ENCODE results near the gene ZNF792. TPM values are rescaled to one million over a fixed set of nuclear protein-coding genes. Genes with fewer than 3 reads are reported as not detected.

Gene ZNF792
- polyA plus RNA-seq (2013), result 2.0 and 2.1 TPM in 2 replicates

DNA sequence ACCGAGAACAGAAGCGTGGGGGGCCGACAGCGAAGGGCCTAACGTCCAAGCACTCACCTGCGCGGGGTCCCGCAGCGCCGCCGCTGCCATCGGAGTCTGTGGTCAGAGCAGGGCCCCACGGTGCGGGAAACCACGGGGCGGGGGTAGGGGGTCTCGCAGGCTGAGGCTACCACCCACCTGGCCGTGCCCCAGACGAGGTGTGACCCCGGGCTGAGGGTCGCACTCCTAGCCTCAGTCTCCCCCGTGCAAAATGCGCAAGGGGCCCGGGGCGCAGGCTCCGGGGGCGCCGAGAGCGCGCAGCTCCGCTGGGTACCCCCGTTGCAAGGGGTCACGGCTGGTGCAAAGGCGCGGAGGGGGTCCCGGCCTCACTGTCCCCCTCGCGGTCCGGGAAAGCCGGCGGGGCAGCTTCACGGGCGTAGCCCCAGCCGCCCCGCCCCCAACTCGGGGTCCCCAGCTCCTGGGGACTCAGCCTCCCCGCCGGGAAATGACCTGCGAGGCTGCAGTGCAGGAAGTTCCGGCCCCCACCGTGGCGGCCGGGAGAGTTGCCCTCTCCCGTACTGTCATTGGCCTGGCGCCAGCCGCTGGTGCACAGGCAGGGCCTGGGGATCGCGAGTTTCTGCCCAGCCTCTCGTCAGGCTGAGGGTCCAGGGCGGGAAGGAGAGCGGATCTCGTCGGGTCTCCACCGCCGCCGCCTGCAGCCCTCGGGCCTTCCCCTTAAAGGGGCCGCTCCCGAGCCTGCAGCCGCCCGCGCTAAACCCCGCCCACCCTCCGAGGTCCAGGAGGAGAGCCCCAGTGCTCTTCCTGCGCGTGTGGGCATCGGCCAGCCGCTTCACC is at the start of gene ZNF792:
Gene ZNF792, minus strand, starts transcription at position 657 of the 834 bp plus-strand sequence. Its CDS starts 567 bp downstream, at position 90.
- peak within 1 kb of the TSS; percentile 72 for H3K4me2 ChIP-seq (ENCODE audit: low read length)
- H4K12ac ChIP-seq (ENCODE audit: low read depth, low read length), result peak within 1 kb of the TSS; percentile 67
- peak within 1 kb of the TSS; percentile 19 for H3K27ac ChIP-seq (ENCODE audit: low read depth, low read length)
- H4K8ac ChIP-seq (ENCODE audit: low read depth, low read length), result peak within 1 kb of the TSS; percentile 82
- peaks cover 23% of the 10 kb centered on the region for H3K9me3 ChIP-seq (ENCODE audit: insufficient read depth, low read depth, low read length)
- H2AK5ac ChIP-seq (ENCODE audit: low read length), result no peak within 1 kb of the TSS
- H3K9ac ChIP-seq (ENCODE audit: low read length), result peak within 1 kb of the TSS; percentile 76
- H3K18ac ChIP-seq (ENCODE audit: low read length), result peak within 1 kb of the TSS; percentile 92
- H3K79me2 ChIP-seq (ENCODE audit: control insufficient read depth, insufficient read depth, low read length, poor library complexity), result peaks cover 3% of the 10 kb centered on the region
- peak within 1 kb of the TSS; percentile 52 for H4K91ac ChIP-seq (ENCODE audit: low read depth, low read length)
- H3K4ac ChIP-seq (ENCODE audit: low read depth, low read length), result peak within 1 kb of the TSS; percentile 24
- H3K14ac ChIP-seq (ENCODE audit: low read length), result peak within 1 kb of the TSS; percentile 63
- H3K4me1 ChIP-seq (ENCODE audit: control insufficient read depth in 1 of 2, insufficient read depth in 2 of 2, low read length in 2 of 2), result peaks cover 11 to 13% of the 10 kb centered on the region in 2 experiments
- H3K23ac ChIP-seq (ENCODE audit: low read length), result no peak within 1 kb of the TSS
- no CpG with 5 or more reads among the region's 78 CpGs for WGBS (ENCODE audit: extremely low coverage, insufficient coverage, insufficient read length)
- H3K4me3 ChIP-seq (ENCODE audit: low read depth, low read length), result peak within 1 kb of the TSS; percentile 79
- peak within 1 kb of the TSS; percentile 46 for H2BK12ac ChIP-seq (ENCODE audit: low read length)
- H2BK120ac ChIP-seq (ENCODE audit: insufficient read depth, low read length, poor library complexity), result peak within 1 kb of the TSS; percentile 34
- DNase-seq, result peak in 1 of 2 donors; percentile 13
- peak within 1 kb of the TSS; percentile 79 for H2AFZ ChIP-seq (ENCODE audit: insufficient read depth, low read length, poor library complexity)
- H3K79me1 ChIP-seq (ENCODE audit: low read length), result peaks cover 7% of the 10 kb centered on the region
- H3K36me3 ChIP-seq (ENCODE audit: control insufficient read depth in 1 of 2, insufficient read depth in 2 of 2, low read length in 2 of 2), result peaks cover 10 to 20% of the 10 kb centered on the region in 2 experiments
- no peak within 1 kb of the TSS for H2BK5ac ChIP-seq (ENCODE audit: low read depth, low read length, poor library complexity)
- no peaks in the 10 kb centered on the region for H3K27me3 ChIP-seq (ENCODE audit: insufficient read depth, low read length)

DNA sequence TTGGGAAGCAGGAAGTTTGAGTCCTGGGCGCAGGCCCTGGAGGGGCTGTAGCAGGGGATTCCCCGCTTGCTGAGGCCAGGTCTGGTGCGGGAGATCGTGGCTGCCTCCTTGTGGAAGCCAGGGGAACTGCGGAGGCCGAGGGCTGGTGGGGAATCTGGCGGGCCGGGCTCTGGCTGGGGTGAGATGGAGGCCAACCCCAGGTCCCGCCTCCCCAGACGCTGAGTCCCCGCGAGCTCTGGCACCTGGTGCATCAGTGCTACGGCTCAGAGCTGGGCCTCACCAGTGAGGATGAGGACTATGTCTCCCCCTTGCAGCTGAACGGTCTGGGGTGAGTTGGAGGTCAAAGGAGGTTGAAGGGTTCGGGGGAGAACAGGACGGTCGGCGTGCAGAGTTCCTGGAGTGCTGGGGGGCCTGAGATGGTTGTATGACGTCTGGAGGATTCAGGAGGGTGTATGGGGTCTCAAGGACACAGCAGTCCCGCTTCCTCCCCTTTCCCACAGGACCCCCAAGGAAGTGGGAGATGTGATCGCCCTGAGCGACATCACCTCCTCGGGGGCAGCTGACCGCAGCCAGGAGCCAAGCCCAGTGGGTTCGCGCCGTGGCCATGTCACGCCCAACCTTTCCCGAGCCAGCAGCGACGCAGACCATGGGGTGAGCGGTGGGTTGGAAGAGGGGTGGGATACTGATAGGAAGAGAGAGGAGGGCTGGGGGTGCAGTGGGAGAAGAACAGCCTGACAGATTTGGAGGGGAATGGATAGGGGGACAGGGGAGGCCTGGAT is 49.2 kb upstream of the ZNF792 start:
- Histone ChIP-seq H3K23ac (ENCODE audit: low read length) (no peak overlapping the region), H3K18ac (ENCODE audit: low read length) (no peak overlapping the region), H2BK5ac (ENCODE audit: low read depth, low read length, poor library complexity) (no peak overlapping the region), H3K9ac (ENCODE audit: low read length) (no peak overlapping the region), H4K12ac (ENCODE audit: low read depth, low read length) (no peak overlapping the region), H3K4me2 (ENCODE audit: low read length) (no peak overlapping the region), H3K27me3 (ENCODE audit: insufficient read depth, low read length) (no peaks in the 10 kb centered on the region), H3K36me3 (ENCODE audit: control insufficient read depth in 1 of 2, insufficient read depth in 2 of 2, low read length in 2 of 2) (peaks cover 67 to 71% of the 10 kb centered on the region in 2 experiments), H3K4ac (ENCODE audit: low read depth, low read length) (no peak overlapping the region), H3K79me2 (ENCODE audit: control insufficient read depth, insufficient read depth, low read length, poor library complexity) (no peaks in the 10 kb centered on the region), H4K91ac (ENCODE audit: low read depth, low read length) (no peak overlapping the region), H2AK5ac (ENCODE audit: low read length) (no peak overlapping the region), H3K14ac (ENCODE audit: low read length) (no peak overlapping the region), H3K79me1 (ENCODE audit: low read length) (no peaks in the 10 kb centered on the region), H2BK12ac (ENCODE audit: low read length) (no peak overlapping the region), H3K27ac (ENCODE audit: low read depth, low read length) (no peak overlapping the region), H4K8ac (ENCODE audit: low read depth, low read length) (no peak overlapping the region), H3K9me3 (ENCODE audit: insufficient read depth, low read depth, low read length) (peaks cover 2% of the 10 kb centered on the region), H2BK120ac (ENCODE audit: insufficient read depth, low read length, poor library complexity) (no peak overlapping the region), H3K4me3 (ENCODE audit: low read depth, low read length) (peak overlapping the region; percentile 45), H3K4me1 (ENCODE audit: control insufficient read depth in 1 of 2, insufficient read depth in 2 of 2, low read length in 2 of 2) (no peaks in the 10 kb centered on the region), H2AFZ (ENCODE audit: insufficient read depth, low read length, poor library complexity) (no peak overlapping the region)
- DNase-seq, result peak; percentile 43 to 53
- WGBS (ENCODE audit: extremely low coverage, insufficient coverage, insufficient read length), result no CpG with 5 or more reads among the region's 32 CpGs

DNA sequence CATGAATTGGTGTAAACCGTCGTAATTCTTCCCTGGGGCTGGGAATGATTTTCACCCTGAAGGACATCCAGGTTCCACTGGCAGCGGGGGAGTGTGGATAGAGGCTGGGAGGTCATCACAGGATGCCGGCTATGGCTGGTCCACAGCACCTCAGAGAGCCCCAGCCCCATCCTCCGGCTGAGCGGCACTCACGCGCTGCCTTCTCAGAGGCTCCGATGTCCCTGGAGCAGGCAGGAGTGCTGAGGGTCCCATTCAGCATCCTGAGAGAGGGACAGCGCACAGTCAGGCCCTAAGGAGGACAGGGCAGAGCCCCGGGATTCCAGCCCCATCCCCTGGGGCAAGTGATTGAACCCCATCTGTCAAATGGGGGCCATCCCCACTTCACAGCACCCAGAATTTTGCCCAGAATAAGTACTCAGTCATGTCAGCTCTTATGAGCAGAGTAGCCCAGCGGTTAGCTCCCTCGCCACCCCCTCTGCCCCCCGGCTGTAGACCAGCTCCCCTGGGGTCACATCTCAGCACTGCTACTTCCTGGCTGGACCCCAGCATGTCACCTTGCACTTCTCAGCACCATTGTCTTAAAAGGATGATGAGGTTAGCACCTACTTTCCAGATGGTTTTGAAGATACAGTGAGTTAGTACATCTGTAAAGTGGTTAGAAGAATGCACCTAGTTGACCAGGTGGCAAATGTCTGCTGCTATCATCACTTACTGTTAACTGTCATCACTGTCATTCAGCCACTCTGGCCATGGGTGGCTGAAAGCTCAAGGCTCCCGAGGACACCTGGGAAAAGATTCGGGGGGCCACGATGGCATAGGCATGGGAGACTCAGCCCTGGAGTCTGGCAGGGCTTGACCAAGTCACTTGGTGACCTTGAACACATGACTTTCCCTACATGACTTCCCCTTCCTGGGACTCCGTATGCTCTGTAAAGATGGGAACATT is 48.0 kb upstream of the ZNF792 start:
- Histone ChIP-seq H2BK5ac (ENCODE audit: low read depth, low read length, poor library complexity) (no peak overlapping the region), H3K9ac (ENCODE audit: low read length) (peak overlapping the region; percentile 12), H3K79me1 (ENCODE audit: low read length) (no peaks in the 10 kb centered on the region), H3K14ac (ENCODE audit: low read length) (no peak overlapping the region), H4K8ac (ENCODE audit: low read depth, low read length) (no peak overlapping the region), H3K4me1 (ENCODE audit: control insufficient read depth in 1 of 2, insufficient read depth in 2 of 2, low read length in 2 of 2) (no peaks in the 10 kb centered on the region), H4K12ac (ENCODE audit: low read depth, low read length) (no peak overlapping the region), H3K9me3 (ENCODE audit: insufficient read depth, low read depth, low read length) (peaks cover 2% of the 10 kb centered on the region), H2AK5ac (ENCODE audit: low read length) (no peak overlapping the region), H2BK12ac (ENCODE audit: low read length) (no peak overlapping the region), H3K4me2 (ENCODE audit: low read length) (no peak overlapping the region), H3K36me3 (ENCODE audit: control insufficient read depth in 1 of 2, insufficient read depth in 2 of 2, low read length in 2 of 2) (peaks cover 60 to 63% of the 10 kb centered on the region in 2 experiments), H3K23ac (ENCODE audit: low read length) (no peak overlapping the region), H2BK120ac (ENCODE audit: insufficient read depth, low read length, poor library complexity) (no peak overlapping the region), H4K91ac (ENCODE audit: low read depth, low read length) (no peak overlapping the region), H3K4me3 (ENCODE audit: low read depth, low read length) (no peak overlapping the region), H2AFZ (ENCODE audit: insufficient read depth, low read length, poor library complexity) (no peak overlapping the region), H3K4ac (ENCODE audit: low read depth, low read length) (no peak overlapping the region), H3K27me3 (ENCODE audit: insufficient read depth, low read length) (no peaks in the 10 kb centered on the region), H3K18ac (ENCODE audit: low read length) (no peak overlapping the region), H3K79me2 (ENCODE audit: control insufficient read depth, insufficient read depth, low read length, poor library complexity) (no peaks in the 10 kb centered on the region), H3K27ac (ENCODE audit: low read depth, low read length) (no peak overlapping the region)
- no peak for DNase-seq
- WGBS (ENCODE audit: extremely low coverage, insufficient coverage, insufficient read length), result no CpG with 5 or more reads among the region's 18 CpGs

Data from trophoblast cell (in vitro differentiated cells and primary cell).